ENCODE results near the gene NCAM1.

The NCAM1 gene

DNA sequence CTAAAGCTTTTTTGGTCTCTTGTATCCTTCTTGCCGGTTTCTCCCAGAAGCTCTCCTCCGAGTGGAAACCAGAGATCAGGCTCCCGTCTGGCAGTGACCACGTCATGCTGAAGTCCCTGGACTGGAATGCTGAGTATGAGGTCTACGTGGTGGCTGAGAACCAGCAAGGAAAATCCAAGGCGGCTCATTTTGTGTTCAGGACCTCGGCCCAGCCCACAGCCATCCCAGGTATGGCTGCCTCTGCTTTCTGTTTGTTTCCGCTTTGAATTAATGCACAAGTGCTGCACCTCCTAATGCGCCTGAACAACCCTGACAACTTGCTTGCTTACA, 298.8 kb downstream of the NCAM1 start:
- DNase-seq = no peak

DNA sequence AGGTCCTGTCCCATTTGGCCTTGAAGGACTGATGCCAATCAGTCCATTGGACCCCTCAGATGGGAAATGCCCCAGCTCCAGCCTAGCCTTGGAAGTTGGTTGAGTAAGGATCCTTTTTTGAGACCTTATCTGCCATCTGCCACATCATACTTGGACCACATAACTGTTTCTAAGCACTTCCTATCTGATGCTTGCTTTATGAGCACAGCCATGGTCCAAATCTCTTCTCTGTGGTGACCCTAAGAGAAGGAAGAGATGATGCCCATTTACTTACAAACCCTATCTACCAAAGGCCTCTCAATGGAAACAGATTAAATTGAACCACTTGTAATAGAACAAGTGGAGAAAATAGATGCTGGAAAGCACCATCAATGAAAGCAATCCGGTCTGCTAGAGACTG, 299.3 kb downstream of the NCAM1 start:
- DNase-seq = no peak

DNA sequence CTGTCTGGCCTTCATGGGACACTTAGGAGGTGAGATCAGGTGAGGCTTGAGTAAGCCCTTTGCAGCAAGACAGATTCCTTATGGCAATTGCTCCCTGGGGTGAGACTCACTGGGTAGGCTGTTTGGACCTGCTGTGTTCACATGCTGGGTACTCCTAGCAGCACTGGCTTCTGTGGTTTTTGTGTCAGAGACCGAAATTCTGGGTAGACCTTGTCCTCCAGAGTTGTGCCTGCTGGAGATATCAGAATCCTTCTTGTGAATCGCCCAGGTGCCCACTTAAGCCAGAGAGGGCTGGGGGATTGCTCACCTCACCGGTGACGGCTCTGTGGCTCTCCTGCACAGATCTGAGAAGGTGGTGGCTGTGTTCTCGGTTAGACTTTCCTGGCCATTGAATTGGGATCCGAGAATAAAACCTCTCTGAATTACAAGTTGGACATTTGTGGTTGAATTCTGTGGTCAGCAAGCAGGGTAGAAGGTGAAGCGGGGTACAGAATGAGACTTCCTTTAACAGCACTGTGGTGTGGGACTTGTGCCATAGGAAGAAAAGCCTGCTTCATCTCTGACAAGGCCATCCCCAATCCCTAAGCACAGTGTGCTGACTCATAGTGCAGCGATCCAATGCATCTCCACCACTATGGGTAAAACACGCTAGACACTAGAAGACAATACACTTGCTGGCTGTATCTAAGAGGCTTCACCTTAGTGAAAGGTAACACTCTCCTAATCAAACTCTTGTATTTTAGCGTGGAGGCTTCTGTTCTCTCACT, 300.7 kb downstream of the NCAM1 start:
- DNase-seq = peak in 1 of 4 experiments; percentile 7

DNA sequence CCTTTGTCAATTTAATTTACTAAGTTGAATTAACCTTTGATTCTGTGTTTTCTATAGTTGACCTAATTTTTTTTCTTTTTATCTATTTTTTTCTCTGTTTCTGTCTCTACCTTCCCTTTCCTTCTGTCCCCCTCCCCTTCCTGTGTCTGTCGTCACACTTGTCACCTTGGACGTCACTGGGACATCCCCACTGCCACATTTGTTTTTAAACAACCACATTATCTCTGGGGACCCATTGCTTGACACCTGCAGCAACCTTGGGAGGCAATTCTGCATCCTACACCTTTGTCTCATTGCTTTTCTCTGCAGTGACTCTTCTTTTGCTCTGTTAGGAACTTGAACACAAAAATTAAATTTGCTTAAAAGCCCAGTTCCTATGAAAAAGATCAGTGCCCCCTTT, 301.4 kb downstream of the NCAM1 start:
- DNase-seq = no peak

DNA sequence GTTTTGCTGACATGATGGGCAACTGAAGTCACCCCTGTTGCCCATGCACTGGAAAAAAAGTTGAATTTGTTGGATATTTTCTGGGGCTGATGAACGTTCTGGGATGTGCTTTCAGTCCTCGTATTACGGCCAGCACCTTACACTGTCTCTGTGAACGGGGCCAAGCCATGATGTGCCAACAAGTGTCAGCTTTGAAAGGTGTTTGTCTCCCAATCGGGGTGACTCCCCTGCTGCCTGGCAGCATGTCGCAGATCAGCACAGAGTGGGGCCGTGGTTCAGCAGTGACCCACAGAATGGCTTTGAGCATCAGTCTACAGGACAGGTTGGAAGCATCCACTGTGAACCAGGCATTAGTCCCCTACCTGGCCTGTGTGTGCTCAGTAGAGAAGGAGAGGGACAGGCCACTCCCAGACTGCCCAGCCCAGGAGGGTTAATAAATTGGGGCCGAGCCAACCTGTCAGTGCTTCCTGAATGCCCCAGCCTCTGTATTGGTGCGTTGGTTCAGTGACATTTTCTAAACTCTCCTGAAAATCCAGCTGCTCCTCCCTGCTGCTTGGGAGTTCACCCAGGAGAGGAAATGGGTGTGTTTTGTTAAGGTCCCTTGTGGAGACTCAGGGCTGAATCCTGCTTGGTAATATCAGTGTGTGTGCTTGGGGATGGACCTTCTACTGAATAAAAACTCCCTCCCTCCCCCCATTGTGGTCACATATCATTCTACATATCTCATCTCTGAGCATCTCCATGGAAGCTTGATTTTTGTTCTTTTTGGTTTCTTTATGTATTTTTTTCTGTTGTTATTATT, 302.4 kb downstream of the NCAM1 start:
- DNase-seq = no peak

DNA sequence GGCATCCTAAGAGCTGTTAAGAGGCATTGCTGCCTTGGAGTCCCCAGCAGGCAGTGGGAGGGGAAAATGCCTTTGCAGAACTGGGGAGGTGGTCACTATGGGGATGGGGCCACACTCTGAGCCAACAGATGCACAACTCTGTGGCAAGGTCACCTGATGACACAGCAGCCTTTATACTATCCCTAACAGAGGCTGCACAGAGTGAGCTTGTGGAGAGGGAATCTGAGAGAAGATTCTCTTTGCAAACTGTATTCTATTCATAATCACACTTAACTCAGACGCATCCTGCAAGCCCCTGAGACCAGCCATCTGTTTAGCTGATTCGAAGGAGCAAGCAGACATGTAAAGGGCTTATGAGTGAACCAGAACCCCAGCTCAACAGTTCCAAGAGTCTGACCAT, 304.1 kb downstream of the NCAM1 start:
- no peak for DNase-seq

DNA sequence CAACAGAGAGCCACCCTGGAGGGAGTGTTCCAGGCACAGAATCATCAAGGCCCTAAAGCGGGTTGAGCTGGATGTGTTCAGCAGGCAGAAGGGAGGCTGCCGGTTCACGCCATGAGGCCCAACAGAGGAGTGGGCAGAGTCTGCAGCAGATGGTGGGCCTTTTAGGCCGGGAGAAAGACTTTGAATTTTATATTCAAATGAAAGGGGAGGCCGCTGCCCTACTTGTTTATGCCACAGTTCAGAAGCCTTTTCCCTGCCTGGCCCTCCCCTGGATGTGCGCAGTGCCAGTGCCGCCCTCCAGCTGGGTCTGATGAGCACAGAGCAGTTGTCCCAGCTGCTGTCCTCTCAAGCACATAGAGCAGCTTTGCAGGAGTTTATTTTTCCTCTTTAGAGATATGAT, 306.3 kb downstream of the NCAM1 start:
- DNase-seq = no peak

DNA sequence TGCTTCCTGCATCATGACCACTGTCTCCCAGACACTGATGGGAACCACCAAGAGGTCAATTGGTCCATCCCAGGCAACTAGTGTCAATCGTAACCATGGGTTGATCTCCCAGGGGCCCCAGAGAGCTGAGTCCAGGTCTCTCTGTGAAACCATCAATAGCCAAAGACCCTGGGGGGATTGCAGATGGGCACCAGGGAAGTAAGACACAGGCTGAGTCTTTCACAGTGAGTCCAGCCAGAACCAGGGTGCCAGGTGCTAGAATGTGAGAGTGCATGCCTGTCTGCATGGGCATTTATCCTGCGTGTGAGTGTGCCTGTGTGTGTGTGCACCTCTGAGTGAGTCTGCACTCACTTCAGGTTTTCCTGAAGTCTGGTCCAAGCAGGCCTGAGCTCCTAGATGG, 307.9 kb downstream of the NCAM1 start:
- DNase-seq = no peak

DNA sequence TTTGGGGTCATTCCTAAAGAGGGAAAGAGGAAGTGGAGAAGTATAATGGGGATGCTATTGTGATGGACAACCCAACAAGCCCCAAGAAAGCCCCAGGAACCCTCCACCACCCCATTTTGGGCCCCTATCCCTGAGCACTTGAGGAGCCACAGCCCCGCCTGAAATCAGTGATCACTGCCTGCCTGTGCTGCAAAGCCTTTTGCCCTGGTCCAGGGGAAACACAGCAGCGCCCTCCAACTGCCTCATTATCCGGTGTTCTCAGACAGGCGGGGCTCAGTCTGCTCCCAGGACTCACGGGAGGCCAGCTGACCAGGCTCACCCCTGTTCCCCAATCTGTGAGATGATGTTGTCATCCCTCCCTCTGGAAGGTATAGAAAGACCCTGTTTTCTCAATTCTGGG, 308.4 kb downstream of the NCAM1 start:
- DNase-seq = no peak

DNA sequence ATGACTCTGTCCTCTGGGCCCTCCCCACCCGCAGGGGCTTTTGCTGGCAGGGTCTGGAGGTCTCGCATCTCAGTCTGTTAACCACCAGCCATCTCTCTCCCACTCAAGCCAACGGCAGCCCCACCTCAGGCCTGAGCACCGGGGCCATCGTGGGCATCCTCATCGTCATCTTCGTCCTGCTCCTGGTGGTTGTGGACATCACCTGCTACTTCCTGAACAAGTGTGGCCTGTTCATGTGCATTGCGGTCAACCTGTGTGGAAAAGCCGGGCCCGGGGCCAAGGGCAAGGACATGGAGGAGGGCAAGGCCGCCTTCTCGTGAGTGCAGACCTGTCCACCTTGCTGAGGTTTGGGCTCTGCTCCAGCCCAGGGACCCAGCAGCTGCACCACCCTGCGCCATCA, 308.9 kb downstream of the NCAM1 start:
- DNase-seq = no peak

DNA sequence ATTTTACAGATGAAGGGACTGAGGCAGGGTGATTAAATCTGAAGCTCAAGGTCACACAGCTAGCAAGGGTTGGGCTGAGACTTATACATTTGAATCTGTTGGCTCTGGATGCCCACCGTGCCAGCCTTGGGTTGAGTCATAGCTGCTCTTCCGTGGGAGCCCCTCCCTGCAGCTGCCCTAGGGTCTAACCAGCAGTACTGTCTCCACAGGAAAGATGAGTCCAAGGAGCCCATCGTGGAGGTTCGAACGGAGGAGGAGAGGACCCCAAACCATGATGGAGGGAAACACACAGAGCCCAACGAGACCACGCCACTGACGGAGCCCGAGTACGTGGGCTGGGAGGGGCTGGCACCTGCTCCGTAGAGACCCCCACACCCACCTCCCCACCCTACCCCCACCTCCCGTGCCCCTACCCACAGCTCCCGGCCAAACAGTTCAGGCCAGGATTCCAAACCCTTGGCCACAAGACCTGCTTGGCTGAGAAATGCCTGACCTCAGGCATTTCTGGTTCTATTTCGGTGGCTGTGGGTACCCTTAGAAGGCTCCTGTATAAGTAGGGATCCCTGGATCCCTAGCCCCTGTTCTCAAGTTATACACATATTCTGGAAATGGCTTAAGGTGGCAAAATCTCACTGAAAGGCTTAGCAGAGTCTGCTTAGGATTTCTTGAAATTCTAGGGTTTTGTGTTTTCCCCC, 310.5 kb downstream of the NCAM1 start:
- DNase-seq = no peak

DNA sequence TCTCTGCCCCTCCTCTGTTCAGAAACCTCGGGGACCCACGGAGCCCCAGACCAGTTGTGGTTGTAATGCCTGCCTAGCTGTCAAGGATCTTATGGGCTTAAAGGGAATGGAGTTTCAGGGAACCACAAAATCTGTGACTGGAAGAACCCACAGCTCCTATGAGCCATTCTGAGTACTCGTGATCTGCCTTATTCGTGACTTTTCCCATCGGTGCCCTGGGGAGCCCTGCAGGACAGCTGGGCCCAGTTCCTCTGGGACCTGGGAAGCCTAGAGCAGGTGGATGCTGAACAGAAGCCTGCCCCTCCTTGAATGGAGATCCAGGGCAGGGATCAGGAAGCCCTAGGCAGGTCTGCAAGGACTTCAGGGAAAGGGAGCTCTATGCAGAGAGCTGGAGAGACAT, 311.1 kb downstream of the NCAM1 start:
- DNase-seq = no peak

DNA sequence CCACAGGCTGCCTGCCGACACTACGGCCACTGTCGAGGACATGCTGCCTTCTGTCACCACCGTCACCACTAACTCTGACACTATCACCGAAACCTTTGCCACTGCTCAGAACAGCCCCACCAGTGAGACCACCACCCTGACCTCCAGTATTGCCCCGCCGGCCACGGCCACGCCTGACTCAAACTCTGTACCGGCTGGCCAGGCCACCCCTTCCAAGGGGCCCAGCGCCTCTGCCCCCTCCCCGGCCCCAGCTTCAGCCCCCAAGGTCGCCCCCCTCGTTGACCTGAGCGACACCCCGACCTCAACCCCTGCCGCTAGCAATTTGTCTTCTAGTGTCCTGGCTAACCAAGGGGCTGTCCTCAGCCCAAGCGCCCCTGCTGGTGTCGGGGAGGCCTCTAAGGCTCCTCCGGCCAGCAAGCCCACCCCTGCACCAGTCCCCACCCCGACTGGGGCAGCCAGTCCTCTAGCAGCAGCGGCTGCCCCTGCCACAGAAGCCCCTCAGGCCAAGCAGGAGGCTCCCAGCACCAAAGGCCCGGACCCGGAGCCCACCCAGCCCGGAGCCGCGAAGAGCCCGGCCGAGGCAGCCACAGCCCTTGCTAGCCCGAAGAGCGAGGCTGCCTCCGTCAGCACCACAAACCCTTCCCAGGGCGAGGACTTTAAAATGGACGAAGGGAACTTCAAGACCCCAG, 311.9 kb downstream of the NCAM1 start:
- no peak for DNase-seq

DNA sequence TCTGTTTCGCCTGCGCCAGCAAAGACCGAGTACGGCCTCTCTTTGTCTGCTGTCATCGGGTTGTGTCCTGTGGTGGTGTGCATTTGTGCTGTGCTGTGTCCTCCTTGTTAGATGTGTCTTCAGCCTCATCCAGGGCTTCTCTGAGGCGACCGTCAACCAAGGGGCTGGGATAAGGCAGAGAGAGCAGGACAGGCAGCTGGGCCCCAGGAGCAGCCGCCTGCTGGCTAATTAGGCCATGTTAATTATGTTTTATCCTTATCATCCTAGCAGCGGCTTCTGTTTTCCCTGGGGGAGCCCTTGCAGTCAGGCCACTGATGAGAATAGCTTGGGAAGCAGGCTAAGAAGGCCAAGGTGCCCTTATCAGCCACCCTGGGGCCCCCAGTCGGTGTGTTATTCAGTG, 312.5 kb downstream of the NCAM1 start:
- no peak for DNase-seq

DNA sequence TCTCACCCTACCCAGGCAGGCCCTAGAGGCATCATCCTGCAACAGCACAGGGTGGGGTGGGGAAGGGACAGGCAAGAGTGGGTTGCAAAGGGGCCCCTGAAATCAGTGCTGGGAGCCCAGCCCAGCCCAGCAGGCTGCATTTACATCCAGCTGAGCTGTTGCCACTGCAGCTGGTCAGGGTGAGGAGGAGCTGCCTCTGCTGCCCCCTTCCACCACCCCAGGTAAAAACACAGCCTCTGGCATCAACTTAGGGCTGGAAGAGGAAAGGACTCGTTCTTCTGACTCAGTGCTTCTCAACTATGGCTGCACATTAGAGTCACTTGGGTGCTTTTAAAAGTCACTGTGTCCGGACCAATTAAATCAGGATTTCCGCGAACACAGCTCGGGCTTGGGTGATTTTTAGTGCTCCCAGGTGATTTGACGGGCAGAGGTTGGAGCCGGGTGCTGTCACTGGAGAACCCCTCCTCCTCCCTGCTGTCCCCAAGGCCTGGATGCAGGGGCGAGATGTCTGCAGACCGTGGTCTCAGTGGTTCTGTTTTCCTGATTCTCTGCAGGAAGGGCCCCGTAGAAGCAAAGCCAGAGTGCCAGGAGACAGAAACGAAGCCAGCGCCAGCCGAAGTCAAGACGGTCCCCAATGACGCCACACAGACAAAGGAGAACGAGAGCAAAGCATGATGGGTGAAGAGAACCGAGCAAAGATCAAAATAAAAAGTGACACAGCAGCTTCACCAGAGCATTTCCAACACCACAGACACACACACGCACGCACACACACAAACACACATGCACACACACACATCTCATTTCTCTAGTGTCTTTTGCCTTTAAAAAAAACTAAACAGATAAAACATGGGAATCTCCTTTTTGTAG, 313.7 kb downstream of the NCAM1 start:
- DNase-seq = no peak

DNA sequence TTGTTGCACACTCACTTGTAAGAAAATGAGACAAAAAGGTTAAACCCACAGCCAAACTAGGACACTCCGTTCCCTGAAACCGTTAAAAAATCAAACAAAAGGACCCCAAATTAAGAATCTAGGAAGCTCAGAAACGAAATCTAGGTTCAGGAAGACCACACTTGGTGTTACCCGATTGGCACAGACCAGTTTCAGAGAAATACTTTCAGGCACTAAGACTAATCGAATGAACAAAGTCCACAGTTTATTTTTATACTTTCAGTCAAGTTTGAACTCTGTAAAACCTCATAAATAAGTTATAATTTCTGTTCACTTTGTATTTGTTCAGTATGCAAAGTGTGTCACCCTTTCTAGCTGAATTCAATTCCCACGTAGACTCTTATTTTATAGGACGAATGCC, 314.4 kb downstream of the NCAM1 start:
- DNase-seq = no peak

DNA sequence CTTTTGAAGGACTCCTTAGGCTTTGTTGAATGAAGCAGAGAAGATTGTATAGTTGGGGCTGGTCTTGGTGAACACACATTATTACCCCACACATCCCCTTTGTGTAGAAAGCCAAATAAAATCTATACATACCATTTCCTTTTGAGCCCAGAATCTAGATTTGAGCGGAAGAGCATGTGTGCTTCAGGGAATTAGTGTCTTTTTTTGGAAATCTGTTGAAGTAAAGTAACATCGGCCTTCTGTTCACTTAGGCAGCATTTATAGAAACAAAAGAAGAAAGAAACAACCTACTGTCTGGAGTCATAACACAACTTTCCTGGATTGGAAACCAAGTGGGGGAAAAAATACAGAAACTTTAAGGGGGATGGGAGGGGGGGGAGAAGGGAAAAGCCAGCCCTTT, 315.2 kb downstream of the NCAM1 start:
- no peak for DNase-seq

DNA sequence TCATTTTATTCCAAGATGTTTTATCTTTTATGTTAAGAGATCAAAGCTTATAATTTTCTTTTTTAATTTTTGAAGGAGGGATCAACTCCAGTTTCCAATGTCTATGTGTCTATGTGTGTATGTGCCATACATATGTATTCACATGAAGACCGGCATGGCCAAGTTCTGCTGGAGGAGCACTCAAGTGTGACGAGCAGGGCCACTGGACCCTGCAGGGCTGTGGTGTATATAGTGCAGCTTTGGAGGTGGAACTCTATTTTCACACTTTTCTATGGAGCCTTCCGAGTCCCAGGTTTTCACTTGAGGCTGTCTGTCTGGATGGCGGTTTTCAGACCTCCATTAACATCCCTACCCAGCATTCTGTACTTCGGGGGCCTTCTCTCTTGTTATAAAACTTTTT, 316.7 kb downstream of the NCAM1 start:
- DNase-seq = no peak

DNA sequence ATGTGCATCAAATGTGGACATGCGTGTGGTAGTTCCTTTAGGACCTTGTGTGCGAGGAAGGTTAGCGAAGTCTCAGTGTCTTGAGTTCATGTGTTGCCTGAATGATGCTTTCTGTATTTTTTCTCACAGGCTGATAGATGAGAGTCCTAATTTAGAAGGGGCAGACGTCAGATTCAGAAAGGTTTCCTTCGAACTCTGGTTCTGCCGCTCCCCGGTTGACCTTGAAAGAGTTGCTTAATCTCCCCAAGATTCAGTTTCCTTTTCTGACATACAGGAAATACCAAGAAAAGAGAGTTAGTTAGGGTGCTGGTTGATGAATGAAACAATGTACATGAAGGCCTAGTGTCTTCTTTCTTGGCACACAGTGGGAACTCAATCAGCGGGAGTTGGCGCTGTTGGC, 317.3 kb downstream of the NCAM1 start:
- DNase-seq = no peak

DNA sequence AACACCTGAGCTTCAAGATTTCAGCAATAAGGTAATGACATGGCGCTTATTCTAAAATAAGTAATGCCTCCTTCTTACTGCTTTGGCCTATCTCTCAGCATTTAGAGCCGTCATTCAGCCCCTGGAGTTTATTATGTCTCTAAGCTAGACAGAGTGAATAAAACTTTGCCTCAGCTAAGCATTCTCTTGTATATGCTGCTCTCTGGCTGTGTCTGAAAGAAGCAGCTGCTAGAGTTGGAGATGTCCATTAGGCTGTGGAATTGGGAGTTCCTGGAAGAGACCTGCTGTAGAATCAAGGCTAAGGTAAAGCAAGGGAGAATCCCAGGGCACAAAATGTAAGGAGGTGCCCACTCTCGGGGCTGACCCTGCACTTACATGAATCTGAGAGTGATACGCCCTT, 317.7 kb downstream of the NCAM1 start:
- DNase-seq = no peak

DNA sequence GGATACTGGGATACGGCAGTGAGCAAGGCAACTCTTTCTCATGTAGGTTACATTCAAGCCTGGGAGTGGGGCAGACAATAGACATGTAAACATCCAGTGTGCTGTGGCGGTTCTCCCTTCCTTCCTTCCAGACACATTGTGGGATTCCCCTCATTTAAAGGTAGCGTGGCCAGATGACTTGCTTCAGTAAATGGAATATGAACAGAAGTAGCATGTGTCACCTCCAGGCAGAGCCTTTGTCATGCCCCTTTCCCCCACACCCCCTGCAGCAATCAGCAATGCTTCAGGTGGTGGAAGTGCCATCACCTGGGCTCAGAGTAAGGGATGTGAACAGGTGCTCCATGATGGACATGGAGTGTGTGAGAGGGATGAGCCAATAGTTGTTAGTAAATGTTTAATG, 318.4 kb downstream of the NCAM1 start:
- DNase-seq = no peak

DNA sequence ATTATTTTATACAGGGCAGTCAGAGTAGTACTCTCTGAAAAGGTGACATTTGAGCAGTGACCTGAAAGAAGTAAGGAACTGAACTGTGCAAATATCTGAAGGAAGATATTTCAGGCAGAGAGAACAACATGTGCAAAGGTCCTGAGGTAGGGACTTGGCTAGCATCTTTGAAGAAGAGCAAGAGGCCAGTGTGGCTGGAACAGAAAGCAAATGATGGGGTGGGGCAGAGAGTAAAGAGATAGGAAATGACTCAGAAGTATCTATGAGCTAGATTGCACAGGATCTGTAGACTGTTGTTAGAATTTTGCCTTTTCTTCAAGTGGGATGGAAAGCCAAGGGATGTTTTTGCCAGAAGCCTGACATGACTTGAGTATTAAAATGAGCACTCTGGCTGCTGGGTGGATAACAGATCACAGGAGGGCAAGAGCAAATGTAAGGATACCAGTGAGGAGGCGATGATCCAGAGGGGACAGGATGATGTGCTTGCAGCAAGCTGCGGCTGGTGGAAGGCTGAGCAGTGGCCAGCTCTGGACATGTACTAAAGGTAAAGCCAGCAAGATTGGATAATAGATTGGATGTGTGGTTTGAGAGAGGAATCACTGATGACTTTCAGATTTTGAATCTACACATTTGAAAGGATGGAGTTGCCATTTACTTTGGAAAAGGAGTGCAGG, 320.0 kb downstream of the NCAM1 start:
- no peak for DNase-seq

All from suppressor macrophage (primary cell).